Natural killer cell (primary cell): ENCODE measurements around the gene DCUN1D2. TPM values are rescaled to one million over a fixed set of nuclear protein-coding genes. Genes with fewer than 3 reads are reported as not detected.

ENCODE experiments used
- ATAC-seq, 3 donors: fragments of 150-1000 bp in 2 of 3; fragments of 200-7000 bp in 1 of 3; cut with Tn5 transposase; 1 replicate in 1 of 3; 2 replicates in 2 of 3; pipeline ENCODE4 v1.10.0; 2021; ENCODE audit warnings: mild to moderate bottlenecking in 2 of 3, moderate library complexity in 2 of 3
- DNase-seq, 2 donors: peaks; one replicate each; pipeline versions ENCODE4 v3.0.0 to v3.0.0-alpha.2; 2013 to 2021; ENCODE audit warnings: mixed read lengths in 1 of 2
- H3K27ac ChIP-seq: one replicate; pipeline ENCODE4 v1.5.1; 2013; ENCODE audit warnings: mild to moderate bottlenecking, low read length
- H3K27me3 ChIP-seq: one replicate; pipeline ENCODE4 v1.6.1; 2013; ENCODE audit warnings: low read length; ENCODE audit not compliant: control insufficient read depth, insufficient read depth
- H3K36me3 ChIP-seq: one replicate; pipeline ENCODE4 v1.6.1; 2013; ENCODE audit warnings: low read length; ENCODE audit not compliant: control insufficient read depth, insufficient read depth
- H3K4me1 ChIP-seq: one replicate; pipeline ENCODE4 v1.6.1; 2013; ENCODE audit warnings: low read length; ENCODE audit not compliant: control insufficient read depth, insufficient read depth
- H3K4me3 ChIP-seq: one replicate; pipeline ENCODE4 v1.5.1; 2013; ENCODE audit warnings: low read length
- H3K9me3 ChIP-seq: one replicate; pipeline ENCODE4 v1.6.1; 2013; ENCODE audit warnings: low read length; ENCODE audit not compliant: control insufficient read depth, insufficient read depth
- H3K27ac Mint-ChIP-seq, 2 donors: one replicate each; pipeline ENCODE4 v1.8.0; 2022; ENCODE audit warnings: mild to moderate bottlenecking in 2 of 2, mixed read lengths in 2 of 2, moderate library complexity in 1 of 2
- H3K27me3 Mint-ChIP-seq, 2 donors: one replicate each; pipeline ENCODE4 v1.8.0; 2022; ENCODE audit warnings: low read depth in 2 of 2, mixed read lengths in 2 of 2
- H3K36me3 Mint-ChIP-seq: one replicate; pipeline ENCODE4 v1.8.0; 2022; ENCODE audit warnings: mixed read lengths
- H3K4me1 Mint-ChIP-seq, 2 donors: one replicate each; pipeline ENCODE4 v1.8.0; 2022; ENCODE audit warnings: mixed read lengths in 2 of 2
- H3K4me3 Mint-ChIP-seq: one replicate; pipeline ENCODE4 v1.8.0; 2022; ENCODE audit warnings: mild to moderate bottlenecking, moderate library complexity, mixed read lengths
- H3K9me3 Mint-ChIP-seq, 2 donors: one replicate each; pipeline ENCODE4 v1.8.0; 2022; ENCODE audit warnings: mixed read lengths in 2 of 2
- CTCF ChIP-seq: fragments of 200-600 bp; IDR thresholded peaks from one replicate; pipeline ENCODE4 v1.8.0; 2022; ENCODE audit warnings: antibody characterized with exemption
- WGBS: methylation state at CpG from one replicate; pipeline ENCODE4 v1.1.7; 2013; ENCODE audit warnings: missing lambda C conversion rate; ENCODE audit not compliant: insufficient coverage; 5-methylcytosine and 5-hydroxymethylcytosine counted together
- intact Hi-C: fragments of 100-400 bp; cut with micrococcal nuclease; formaldehyde crosslinking; loops from one replicate; pipeline ENCODE4 v1.14.2; 2022
- total RNA-seq, 4 donors: library from RNA; stranded (reverse); fragments of 120-200 nt in 1 of 4; gene quantifications; one replicate each; pipeline versions ENCODE4 v1.2.3 to v1.2.4, GENCODE V29; 2013 to 2022

The DCUN1D2 gene
- total RNA-seq, 3 donors from 2014 or later (not counting 1 experiment from before 2014, with no cell fraction given), result 26.1 to 33.9 (median 27.1) TPM

GRCh38 chr13:113510871-113511270, 20.4 kb upstream of the DCUN1D2 start:
- Mint-ChIP-seq H3K27me3 (no peaks in the 10 kb centered on the region), H3K4me1 (peaks cover 14 to 19% of the 10 kb centered on the region in 2 donors), H3K9me3 (no peaks in the 10 kb centered on the region), H3K4me3 (no peak overlapping the region), H3K36me3 (no peaks in the 10 kb centered on the region), H3K27ac (no peak overlapping the region)
- no peak for DNase-seq
- ATAC-seq, result no peak
- H3K27ac ChIP-seq, result no peak overlapping the region
- no peaks in the 10 kb centered on the region for H3K27me3 ChIP-seq
- no peaks in the 10 kb centered on the region for H3K4me1 ChIP-seq
- intact Hi-C loops, result no loop called here
- TF ChIP-seq CTCF, result no peak
- H3K9me3 ChIP-seq, result no peaks in the 10 kb centered on the region
- peaks cover 11% of the 10 kb centered on the region for H3K36me3 ChIP-seq
- no peak overlapping the region for H3K4me3 ChIP-seq
- WGBS, result 98% methylated on average over 21 of the region's 21 CpGs

DNA sequence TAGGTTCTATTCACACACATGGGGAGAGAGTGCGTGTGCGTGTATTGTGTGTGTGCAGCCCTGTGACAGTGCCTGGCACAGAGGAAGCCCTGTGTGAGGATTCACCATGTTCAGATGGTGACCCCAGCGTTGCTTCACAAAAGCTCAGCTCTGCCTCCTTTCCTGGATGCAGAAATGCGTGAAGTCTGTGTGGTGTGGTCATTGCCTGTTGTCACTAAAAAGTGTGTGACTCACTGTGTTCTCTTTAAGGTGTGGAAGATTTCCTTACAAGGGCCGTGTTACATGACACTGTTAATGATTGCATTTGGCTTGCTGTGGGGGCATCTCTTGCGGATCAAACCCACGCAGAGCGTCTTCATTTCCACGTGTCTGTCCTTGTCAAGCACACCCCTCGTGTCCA, 19.5 kb upstream of the DCUN1D2 start:
- Mint-ChIP-seq H3K27me3 (no peaks in the 10 kb centered on the region), H3K36me3 (peaks cover 4% of the 10 kb centered on the region), H3K4me1 (peaks cover 18 to 19% of the 10 kb centered on the region in 2 donors), H3K9me3 (no peaks in the 10 kb centered on the region), H3K4me3 (no peak overlapping the region), H3K27ac (no peak overlapping the region)
- ATAC-seq (peak in 1 of 3 donors; percentile 30), DNase-seq (no peak)
- no peaks in the 10 kb centered on the region for H3K9me3 ChIP-seq
- H3K27ac ChIP-seq, result no peak overlapping the region
- no peaks in the 10 kb centered on the region for H3K4me1 ChIP-seq
- no peak for TF ChIP-seq CTCF
- intact Hi-C loops, result no loop called here
- no peak overlapping the region for H3K4me3 ChIP-seq
- H3K27me3 ChIP-seq, result no peaks in the 10 kb centered on the region
- peaks cover 11% of the 10 kb centered on the region for H3K36me3 ChIP-seq
- 93% methylated on average over 10 of the region's 10 CpGs for WGBS

GRCh38 chr13:113508521-113509254, 18.2 kb upstream of the DCUN1D2 start:
- H3K9me3 Mint-ChIP-seq, result no peaks in the 10 kb centered on the region
- Histone ChIP-seq H3K4me3 (no peak overlapping the region), H3K27me3 (no peaks in the 10 kb centered on the region), H3K4me1 (no peaks in the 10 kb centered on the region), H3K27ac (no peak overlapping the region), H3K36me3 (peaks cover 22% of the 10 kb centered on the region), H3K9me3 (no peaks in the 10 kb centered on the region)
- H3K36me3 Mint-ChIP-seq, result peaks cover 10% of the 10 kb centered on the region
- 94% methylated on average over 16 of the region's 17 CpGs for WGBS
- TF ChIP-seq CTCF, result no peak
- peaks cover 18 to 19% of the 10 kb centered on the region in 2 donors for H3K4me1 Mint-ChIP-seq
- no peaks in the 10 kb centered on the region for H3K27me3 Mint-ChIP-seq
- intact Hi-C loops, result no loop called here
- no peak overlapping the region for H3K27ac Mint-ChIP-seq
- no peak for DNase-seq
- H3K4me3 Mint-ChIP-seq, result no peak overlapping the region
- no peak for ATAC-seq
